HAP-1 (cell line): ENCODE results near the gene VAMP2.

Experiments used
- DNase-seq, 2 experiments: peaks; one replicate each; pipeline ENCODE4 v3.0.0-alpha.2; 2016 to 2020; ENCODE audit warnings: low spot score in 2 of 2
- H3K27me3 ChIP-seq: fragments of 250-450 bp; sonication (Bioruptor Pico); 2 replicates; pipeline ENCODE4 v1.5.1; 2020; ENCODE audit warnings: low read depth, mild to moderate bottlenecking, moderate library complexity
- H3K36me3 ChIP-seq: fragments of 250-450 bp; sonication (Bioruptor Pico); replicated peaks from 2 replicates; pipeline ENCODE4 v1.5.1; 2020; ENCODE audit warnings: mild to moderate bottlenecking
- H3K4me1 ChIP-seq: fragments of 250-450 bp; sonication (Bioruptor Pico); 2 replicates; pipeline ENCODE4 v1.5.1; 2020; ENCODE audit warnings: mild to moderate bottlenecking
- H3K4me3 ChIP-seq: fragments of 250-450 bp; sonication (Bioruptor Pico); 2 replicates; pipeline ENCODE4 v1.5.1; 2020; ENCODE audit warnings: mild to moderate bottlenecking, moderate library complexity
- H3K9me3 ChIP-seq: fragments of 250-450 bp; sonication (Bioruptor Pico); 2 replicates; pipeline ENCODE4 v1.5.1; 2020; ENCODE audit warnings: mild to moderate bottlenecking, moderate library complexity
- in situ Hi-C: fragments of 300-500 bp; cut with MboI; formaldehyde crosslinking; loops from 3 replicates; pipeline ENCODE4 v1.14.3; 2020; ENCODE audit warnings: low sequenced_read_pairs, inconsistent platforms, mixed read lengths

VAMP2 gene

DNA sequence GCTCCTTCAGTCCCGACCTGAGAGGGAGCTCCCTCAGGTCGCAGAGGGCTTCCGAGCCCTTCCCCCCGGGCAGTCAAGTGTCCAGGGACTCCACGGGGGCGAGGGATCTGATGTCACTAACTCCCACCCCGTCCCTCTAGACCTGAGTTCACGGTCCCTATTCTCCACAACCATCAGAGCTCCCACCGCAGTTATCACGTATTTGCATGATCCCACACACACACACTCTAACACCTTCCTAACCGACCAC lies 6.8 kb downstream of the VAMP2 start:
- Histone ChIP-seq H3K4me1 (peaks cover 44% of the 10 kb centered on the region), H3K36me3 (peaks cover 22% of the 10 kb centered on the region), H3K4me3 (peak overlapping the region; percentile 48), H3K9me3 (no peaks in the 10 kb centered on the region), H3K27me3 (no peaks in the 10 kb centered on the region)
- DNase-seq, result no peak
- in situ Hi-C loops, result loop anchor here (25.0 kb wide), 1 partner anchor 919 kb away; the partner anchor contains the start of genes DVL2, GABARAP and PHF23

DNA sequence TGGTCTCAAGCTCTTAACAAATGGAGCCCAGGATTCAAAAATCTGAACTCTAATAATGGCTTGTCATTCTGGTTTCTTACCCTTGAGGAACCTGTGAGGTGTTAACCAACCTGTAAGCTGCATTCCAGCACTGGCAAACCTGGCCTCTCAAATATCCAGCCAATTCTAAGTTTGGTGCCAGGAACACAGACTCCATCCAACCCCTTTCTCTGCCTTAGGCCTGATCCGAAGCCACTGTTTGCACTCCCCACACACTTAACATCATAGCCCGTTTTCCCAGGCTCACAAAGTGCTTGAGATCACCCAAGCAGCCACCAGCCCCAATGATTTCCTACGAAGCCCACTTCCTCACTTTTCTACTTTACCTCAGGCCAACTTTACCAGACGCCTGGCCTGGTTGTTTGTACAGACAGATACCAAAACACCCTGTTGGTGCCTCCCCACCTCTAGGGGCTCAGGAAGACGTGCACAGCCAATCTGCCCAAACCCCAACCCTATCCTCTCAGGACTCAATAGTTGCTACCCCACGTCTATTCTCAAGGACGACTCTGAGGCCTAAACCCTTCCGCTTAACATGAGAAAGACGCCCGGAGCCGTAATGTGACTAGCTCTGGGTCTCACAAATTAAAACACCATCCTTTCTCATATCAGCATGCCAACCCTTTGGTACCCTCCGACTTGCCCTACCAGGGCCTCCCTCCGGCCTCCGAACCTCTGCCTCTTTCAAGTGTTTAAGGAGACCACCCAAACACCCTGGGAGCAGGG lies 7.3 kb downstream of the VAMP2 start:
- no peak for DNase-seq
- H3K9me3 ChIP-seq, result no peaks in the 10 kb centered on the region
- in situ Hi-C loops, result loop anchor here (25.0 kb wide), 1 partner anchor 918 kb away; the partner anchor contains the start of genes DVL2, GABARAP and PHF23
- H3K27me3 ChIP-seq, result no peaks in the 10 kb centered on the region
- peak overlapping the region; percentile 48 for H3K4me3 ChIP-seq
- H3K36me3 ChIP-seq, result peaks cover 21% of the 10 kb centered on the region
- H3K4me1 ChIP-seq, result peaks cover 44% of the 10 kb centered on the region

DNA sequence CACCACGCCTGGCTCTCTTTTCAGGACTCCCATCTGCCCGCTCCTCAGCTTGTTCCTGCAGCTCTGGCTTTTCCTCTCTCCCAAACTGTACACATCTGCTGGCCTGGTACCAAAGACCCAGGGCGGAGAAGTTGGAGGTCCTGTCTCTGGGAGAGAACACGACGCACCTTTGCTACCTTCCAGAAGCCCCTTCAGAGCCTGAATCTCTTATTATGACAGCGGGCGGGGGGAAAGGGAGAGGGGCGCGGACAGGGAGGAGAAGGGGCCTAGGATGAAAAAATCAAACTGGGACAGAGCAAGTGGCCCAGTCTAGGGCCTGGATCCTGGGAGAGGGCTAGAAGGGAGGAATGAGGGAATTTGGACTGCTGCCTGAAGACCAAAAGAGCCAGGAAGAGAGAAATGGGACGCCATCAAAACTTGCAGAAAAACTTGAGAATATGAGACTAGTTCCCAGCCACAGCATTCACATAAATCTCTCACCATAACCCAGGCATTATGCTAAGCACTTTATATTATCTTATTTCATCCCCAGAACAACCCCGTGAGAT lies 8.1 kb downstream of the VAMP2 start:
- no peak overlapping the region for H3K4me3 ChIP-seq
- H3K9me3 ChIP-seq, result no peaks in the 10 kb centered on the region
- in situ Hi-C loops, result loop anchor here (25.0 kb wide), 1 partner anchor 917 kb away; the partner anchor contains the start of genes DVL2, GABARAP and PHF23
- no peak for DNase-seq
- peaks cover 44% of the 10 kb centered on the region for H3K4me1 ChIP-seq
- H3K36me3 ChIP-seq, result peaks cover 25% of the 10 kb centered on the region
- H3K27me3 ChIP-seq, result no peaks in the 10 kb centered on the region

DNA sequence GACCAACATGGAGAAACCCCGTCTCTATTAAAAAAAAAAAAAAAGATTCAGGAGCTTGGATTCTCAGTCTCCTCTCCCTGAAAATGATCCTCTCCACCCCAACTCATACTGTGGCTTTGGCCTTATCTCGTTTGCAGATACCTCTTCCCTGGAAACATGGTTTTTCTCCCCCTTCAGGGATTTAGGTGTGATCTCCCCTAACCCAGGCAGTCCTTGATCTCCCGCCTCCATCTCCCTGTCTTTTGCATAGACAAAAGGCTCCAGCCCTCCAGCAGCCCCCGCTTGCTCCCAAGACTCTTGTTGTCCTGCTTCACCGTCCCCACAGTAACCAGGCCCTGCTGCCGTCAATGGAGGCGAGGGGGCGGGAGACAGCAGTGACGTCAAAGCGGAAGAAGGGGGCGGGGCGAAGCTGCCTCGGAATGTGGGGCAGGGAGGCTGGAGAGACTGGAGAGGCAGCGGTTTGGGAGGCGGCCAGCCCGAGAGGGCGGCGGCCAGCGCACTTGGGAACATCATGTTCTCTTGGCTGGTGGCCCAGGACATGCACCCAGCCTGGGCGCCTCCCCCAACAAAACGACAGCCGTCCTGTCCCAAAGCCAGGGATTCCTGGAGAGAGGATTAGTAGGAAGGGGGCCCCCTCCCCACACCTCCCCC lies 8.7 kb downstream of the VAMP2 start:
- H3K4me3 ChIP-seq, result peak overlapping the region; percentile 15
- in situ Hi-C loops, result loop anchor here (25.0 kb wide), 1 partner anchor 917 kb away; the partner anchor contains the start of genes DVL2, GABARAP and PHF23

DNA sequence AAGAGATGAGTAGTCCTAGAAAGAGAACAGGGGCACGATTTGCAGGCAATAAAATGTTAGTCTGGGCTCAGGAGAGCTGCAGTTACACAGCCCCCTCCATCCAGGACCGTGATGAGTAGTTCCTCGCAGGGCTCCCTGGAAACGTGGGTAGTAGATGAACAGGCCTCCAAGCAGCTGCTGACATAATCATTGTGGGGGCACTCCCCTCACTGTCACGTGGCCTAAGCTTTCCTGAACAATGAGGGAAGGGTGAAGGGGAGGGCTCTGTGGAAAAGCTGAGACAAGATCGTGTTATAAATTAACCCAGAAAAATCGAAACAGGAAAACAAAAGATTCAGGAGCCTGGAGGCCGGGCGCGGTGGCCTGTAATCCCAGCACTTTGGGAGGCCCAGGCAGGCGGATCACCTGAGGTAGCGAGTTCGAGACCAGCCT lies 9.2 kb downstream of the VAMP2 start:
- H3K27me3 ChIP-seq, result no peaks in the 10 kb centered on the region
- DNase-seq, result peak; percentile 73 to 80
- no peaks in the 10 kb centered on the region for H3K9me3 ChIP-seq
- in situ Hi-C loops, result loop anchor here (25.0 kb wide), 1 partner anchor 916 kb away; the partner anchor contains the start of genes DVL2, GABARAP and PHF23
- H3K4me3 ChIP-seq, result no peak overlapping the region; the same call in 1 of the 2 replicates
- peaks cover 44% of the 10 kb centered on the region for H3K4me1 ChIP-seq
- peaks cover 27% of the 10 kb centered on the region for H3K36me3 ChIP-seq

More for the DNA sequence above, 8.7 kb downstream of the VAMP2 start:
- Histone ChIP-seq H3K4me1 (peaks cover 44% of the 10 kb centered on the region), H3K36me3 (peaks cover 25% of the 10 kb centered on the region), H3K9me3 (no peaks in the 10 kb centered on the region), H3K27me3 (no peaks in the 10 kb centered on the region)
- peak; percentile 86 to 99 for DNase-seq

DNA sequence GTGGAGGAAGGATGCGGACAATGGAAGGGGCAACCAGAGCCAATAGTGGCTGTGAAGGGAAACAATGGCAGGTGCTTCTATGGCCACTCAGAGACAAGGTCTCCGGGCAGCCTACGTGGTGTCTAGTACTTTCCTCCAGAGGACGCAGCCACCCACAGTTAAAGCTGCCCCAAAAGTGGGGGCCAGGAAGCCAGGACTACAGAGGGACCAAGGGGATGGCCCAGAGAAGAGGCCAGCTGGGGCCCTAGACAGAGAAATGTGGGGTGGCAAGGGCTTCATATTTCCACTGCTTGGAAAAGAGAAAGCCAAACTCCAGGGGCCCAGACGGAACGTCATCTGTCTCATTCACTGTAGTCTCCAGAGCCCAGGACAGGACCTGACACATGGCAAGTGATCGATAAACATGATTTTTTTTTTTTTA lies 9.7 kb downstream of the VAMP2 start:
- Histone ChIP-seq H3K9me3 (no peaks in the 10 kb centered on the region), H3K27me3 (no peaks in the 10 kb centered on the region), H3K4me1 (peaks cover 44% of the 10 kb centered on the region), H3K4me3 (no peak overlapping the region), H3K36me3 (peaks cover 27% of the 10 kb centered on the region)
- in situ Hi-C loops, result loop anchor here (25.0 kb wide), 1 partner anchor 916 kb away; the partner anchor contains the start of genes DVL2, GABARAP and PHF23
- DNase-seq, result no peak

DNA sequence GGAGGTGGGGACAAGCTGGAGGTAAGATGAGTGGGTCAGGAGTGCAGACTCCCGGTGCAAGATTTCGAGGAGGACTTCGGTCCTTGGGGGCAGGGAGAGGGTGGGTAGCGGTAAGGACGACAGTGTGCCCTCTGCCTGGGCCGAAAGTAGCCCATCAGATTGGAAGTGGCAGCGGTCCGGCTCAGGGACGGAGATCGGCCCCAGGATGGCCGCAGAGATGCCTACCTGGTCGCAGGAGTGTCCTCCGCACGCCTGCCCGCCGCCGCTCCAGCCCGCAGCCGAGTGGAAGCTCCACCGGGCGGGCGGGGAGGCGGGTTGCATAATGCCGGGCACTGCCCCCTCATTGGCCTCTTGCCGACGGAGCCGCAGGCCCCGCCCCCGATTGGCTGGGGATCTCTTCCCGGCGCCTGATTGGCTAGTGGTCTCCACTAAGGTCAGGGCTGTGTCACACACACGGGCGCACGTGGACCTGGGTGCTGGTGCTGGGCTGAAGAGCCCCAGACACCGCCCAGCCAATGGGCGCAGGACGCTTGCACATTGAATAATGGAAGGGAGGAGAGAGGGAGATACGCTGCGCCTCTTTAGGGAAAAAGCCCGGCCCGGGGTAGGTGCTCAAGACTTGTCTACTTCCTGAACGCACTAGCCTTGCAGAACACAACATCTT lies 10.5 kb downstream of the VAMP2 start, which contains the start of gene PER1:
Gene PER1, minus strand, starts transcription at position 293 of the 664 bp plus-strand sequence. CDS start 1,698 bp downstream, outside the sequence.
- Histone ChIP-seq H3K9me3 (no peaks in the 10 kb centered on the region), H3K4me1 (peaks cover 44% of the 10 kb centered on the region), H3K4me3 (peak within 1 kb of the TSS; percentile 59), H3K36me3 (peaks cover 31% of the 10 kb centered on the region), H3K27me3 (no peaks in the 10 kb centered on the region)
- peak; percentile 90 to 99 for DNase-seq
- in situ Hi-C loops, result loop anchor here (25.0 kb wide), 1 partner anchor 915 kb away; the partner anchor contains the start of genes DVL2, GABARAP and PHF23

DNA sequence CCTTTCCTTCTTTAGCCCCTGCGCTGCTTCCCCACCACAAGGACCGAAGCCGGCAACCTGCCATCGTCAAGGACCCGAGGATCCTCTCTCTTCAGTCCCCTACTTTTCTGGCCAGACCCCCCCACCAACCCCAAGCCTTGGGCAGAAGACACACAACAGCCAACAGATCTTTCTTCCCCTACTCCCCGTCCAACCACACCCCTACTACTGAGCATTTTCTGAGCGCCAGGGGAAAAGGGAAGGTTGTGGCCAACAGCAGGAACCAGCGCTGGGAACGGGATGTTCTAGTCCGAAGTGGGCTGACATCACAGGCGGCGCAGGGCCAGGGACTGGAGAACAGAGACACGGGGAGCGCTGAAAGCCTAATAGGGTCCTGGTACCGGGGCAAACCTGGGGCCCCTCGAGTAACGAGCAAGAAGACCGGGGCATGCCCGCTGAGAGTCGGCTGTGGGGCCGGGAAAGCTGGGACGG lies 11.1 kb downstream of the VAMP2 start:
- H3K4me1 ChIP-seq, result peaks cover 42% of the 10 kb centered on the region
- peaks cover 36% of the 10 kb centered on the region for H3K36me3 ChIP-seq
- H3K4me3 ChIP-seq, result peak overlapping the region; percentile 59
- no peaks in the 10 kb centered on the region for H3K27me3 ChIP-seq
- DNase-seq, result peak in 1 of 2 experiments; percentile 56
- in situ Hi-C loops, result loop anchor here (25.0 kb wide), 1 partner anchor 914 kb away; the partner anchor contains the start of genes DVL2, GABARAP and PHF23
- no peaks in the 10 kb centered on the region for H3K9me3 ChIP-seq

DNA sequence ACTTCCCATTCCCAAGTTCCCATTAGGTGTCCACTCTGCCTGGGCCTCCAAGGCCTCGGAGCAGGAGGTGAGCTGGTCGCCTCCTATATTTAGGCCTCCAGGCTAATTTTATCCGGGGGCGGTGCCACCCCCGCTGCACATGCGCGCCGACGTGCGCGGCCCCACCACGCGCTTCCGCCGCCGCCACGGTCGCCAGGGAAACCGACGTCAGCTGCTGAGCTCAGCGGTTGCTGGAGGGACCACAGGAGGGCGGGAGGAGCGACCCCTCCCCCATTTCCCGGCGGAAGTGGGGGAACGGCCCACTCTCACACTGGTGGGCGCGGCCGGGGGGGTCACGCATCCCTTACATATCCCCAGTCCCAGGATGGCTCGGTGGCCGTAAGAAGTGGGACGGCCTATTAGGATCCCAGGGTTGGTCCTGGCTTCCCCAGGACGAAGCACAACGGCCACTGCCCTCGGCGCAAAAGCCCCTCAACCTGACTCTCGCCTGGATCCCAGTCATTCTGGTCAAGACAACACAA lies 11.6 kb downstream of the VAMP2 start:
- peaks cover 41% of the 10 kb centered on the region for H3K36me3 ChIP-seq

DNA sequence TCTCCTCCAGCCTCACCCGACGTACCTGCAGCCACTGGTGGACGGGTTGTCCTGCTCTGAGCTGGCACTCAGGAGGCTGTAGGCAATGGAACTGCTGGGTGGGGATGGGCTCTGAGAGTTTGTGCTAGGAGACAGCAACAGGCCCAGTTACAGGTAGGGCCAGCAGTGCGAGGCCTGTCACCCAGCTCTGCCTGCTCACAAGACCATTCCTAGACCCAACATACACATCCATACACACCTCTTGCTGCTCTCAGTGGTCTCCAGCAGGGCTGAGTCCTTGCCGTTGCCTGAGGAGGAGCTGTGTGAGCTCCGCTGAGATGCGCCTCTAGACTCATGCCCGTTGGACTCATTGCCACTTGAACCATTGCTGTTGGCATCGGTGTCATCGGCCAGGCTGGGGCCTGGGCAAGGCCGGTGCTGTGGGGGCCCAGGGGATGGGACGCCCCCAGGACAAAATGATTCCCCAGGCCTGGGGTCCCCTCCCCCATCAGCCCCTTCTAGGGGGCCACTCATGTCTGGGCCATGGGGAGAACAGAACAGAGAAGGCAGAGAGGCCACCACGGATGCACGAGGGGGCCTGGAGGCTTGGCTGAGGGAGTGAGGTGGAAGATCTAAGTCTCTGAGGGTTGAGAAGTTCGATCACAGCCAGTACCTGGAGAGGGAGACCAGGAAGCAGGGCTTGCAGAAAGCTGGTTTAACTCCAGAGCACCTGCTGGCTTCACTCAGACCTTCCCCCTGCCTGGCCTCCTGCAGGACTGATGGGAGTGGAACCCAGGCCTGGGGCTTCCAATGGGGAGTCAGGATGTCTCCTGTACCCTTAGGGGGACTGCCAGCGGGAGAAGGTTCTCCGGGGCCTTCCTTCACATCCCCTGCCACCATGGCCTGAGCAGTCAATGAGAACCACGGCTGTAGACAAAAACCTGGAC lies 12.3 kb downstream of the VAMP2 start:
- Histone ChIP-seq H3K9me3 (no peaks in the 10 kb centered on the region), H3K27me3 (no peaks in the 10 kb centered on the region), H3K4me1 (peaks cover 35% of the 10 kb centered on the region), H3K4me3 (peak overlapping the region; percentile 59), H3K36me3 (peaks cover 47% of the 10 kb centered on the region)
- DNase-seq, result no peak
- in situ Hi-C loops, result loop anchor here (25.0 kb wide), 1 partner anchor 913 kb away; the partner anchor contains the start of genes DVL2, GABARAP and PHF23

More for the DNA sequence above, 11.6 kb downstream of the VAMP2 start:
- Histone ChIP-seq H3K27me3 (no peaks in the 10 kb centered on the region), H3K4me3 (peak overlapping the region; percentile 59), H3K4me1 (peaks cover 42% of the 10 kb centered on the region), H3K9me3 (no peaks in the 10 kb centered on the region)
- peak in 1 of 2 experiments; percentile 84 for DNase-seq
- in situ Hi-C loops, result loop anchor here (25.0 kb wide), 1 partner anchor 914 kb away; the partner anchor contains the start of genes DVL2, GABARAP and PHF23

DNA sequence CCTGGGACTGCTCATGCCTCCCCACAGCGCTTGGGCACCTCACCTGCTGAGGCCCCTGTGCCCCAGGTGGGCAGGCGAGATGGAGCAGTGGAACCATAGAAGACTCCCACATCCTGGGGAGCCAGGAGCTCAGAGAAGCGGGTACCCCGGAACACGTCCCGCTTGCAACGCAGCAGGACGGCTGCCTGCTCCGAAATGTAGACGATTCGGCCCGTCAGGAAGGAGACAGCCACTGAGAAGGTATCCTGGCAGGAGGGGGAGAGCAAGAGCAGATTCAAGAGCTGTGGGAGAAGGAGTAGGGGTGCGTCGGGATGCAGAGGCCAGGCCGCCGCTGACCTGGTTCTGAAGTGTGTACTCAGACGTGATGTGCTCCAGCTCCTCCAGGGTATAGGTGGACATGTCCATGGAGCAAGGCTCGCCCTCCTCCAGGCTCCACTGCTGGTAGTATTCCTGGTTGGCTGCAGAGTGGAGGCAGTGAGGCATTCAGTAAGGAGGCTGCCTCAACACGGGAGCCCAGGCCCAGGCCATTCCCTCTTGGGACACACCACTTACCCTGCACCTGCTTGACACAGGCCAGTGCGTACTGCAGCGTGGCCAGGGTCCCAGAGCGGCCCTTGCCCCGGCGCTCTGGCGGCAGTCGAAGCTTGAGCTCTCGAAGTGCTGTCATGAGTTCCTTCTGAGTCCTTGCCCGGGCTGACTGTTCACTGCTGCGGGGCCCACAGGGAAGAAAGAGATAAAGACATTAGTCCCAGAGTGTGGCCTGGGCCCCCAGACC lies 13.1 kb downstream of the VAMP2 start:
- in situ Hi-C loops, result loop anchor here (25.0 kb wide), 1 partner anchor 912 kb away; the partner anchor contains the start of genes DVL2, GABARAP and PHF23
- Histone ChIP-seq H3K36me3 (peaks cover 48% of the 10 kb centered on the region), H3K4me1 (peaks cover 29% of the 10 kb centered on the region), H3K4me3 (no peak overlapping the region), H3K27me3 (no peaks in the 10 kb centered on the region), H3K9me3 (no peaks in the 10 kb centered on the region)
- no peak for DNase-seq
